Trophoblast cell (in vitro differentiated cells and primary cell): ENCODE measurements around the gene POLR3K.

Experiments
- DNase-seq, 2 donors: peaks; one replicate each; pipeline ENCODE4 v3.0.0-alpha.2; 2016
- H2AFZ ChIP-seq: 2 replicates; pipeline ENCODE4 v1.6.1; 2013; ENCODE audit warnings: low read length, moderate library complexity, mild to moderate bottlenecking; ENCODE audit not compliant: insufficient read depth, poor library complexity
- H2AK5ac ChIP-seq: 2 replicates; pipeline ENCODE4 v1.6.1; 2013; ENCODE audit warnings: mild to moderate bottlenecking, low read length
- H2BK120ac ChIP-seq: 2 replicates; pipeline ENCODE4 v1.6.1; 2013; ENCODE audit warnings: low read length, mild to moderate bottlenecking, moderate library complexity; ENCODE audit not compliant: insufficient read depth, poor library complexity
- H2BK12ac ChIP-seq: 2 replicates; pipeline ENCODE4 v1.6.1; 2013; ENCODE audit warnings: mild to moderate bottlenecking, low read length, moderate library complexity
- H2BK5ac ChIP-seq: 2 replicates; pipeline ENCODE4 v1.6.1; 2013; ENCODE audit warnings: low read length, low read depth, moderate library complexity, mild to moderate bottlenecking; ENCODE audit not compliant: poor library complexity
- H3K14ac ChIP-seq: 2 replicates; pipeline ENCODE4 v1.6.1; 2013; ENCODE audit warnings: mild to moderate bottlenecking, low read length
- H3K18ac ChIP-seq: 2 replicates; pipeline ENCODE4 v1.6.1; 2013; ENCODE audit warnings: mild to moderate bottlenecking, low read length
- H3K23ac ChIP-seq: 2 replicates; pipeline ENCODE4 v1.6.1; 2013; ENCODE audit warnings: low read length
- H3K27ac ChIP-seq: 2 replicates; pipeline ENCODE4 v1.5.1; 2013; ENCODE audit warnings: low read depth, mild to moderate bottlenecking, inconsistent platforms, low read length, moderate library complexity
- H3K27me3 ChIP-seq: 2 replicates; pipeline ENCODE4 v1.6.1; 2013; ENCODE audit warnings: inconsistent platforms, mild to moderate bottlenecking, low read length, moderate library complexity; ENCODE audit not compliant: insufficient read depth
- H3K36me3 ChIP-seq, 2 experiments: 1 replicate in 1 of 2; 2 replicates in 1 of 2; pipeline ENCODE4 v1.6.1; 2013; ENCODE audit warnings: low read length in 2 of 2, mild to moderate bottlenecking in 2 of 2, moderate library complexity in 1 of 2; ENCODE audit not compliant: insufficient read depth in 2 of 2, control insufficient read depth in 1 of 2
- H3K4ac ChIP-seq: 2 replicates; pipeline ENCODE4 v1.6.1; 2013; ENCODE audit warnings: low read depth, mild to moderate bottlenecking, low read length, moderate library complexity
- H3K4me1 ChIP-seq, 2 experiments: 1 replicate in 1 of 2; 2 replicates in 1 of 2; pipeline ENCODE4 v1.6.1; 2013; ENCODE audit warnings: low read length in 2 of 2, mild to moderate bottlenecking in 2 of 2, moderate library complexity in 1 of 2; ENCODE audit not compliant: insufficient read depth in 2 of 2, control insufficient read depth in 1 of 2
- H3K4me2 ChIP-seq: 2 replicates; pipeline ENCODE4 v1.6.1; 2013; ENCODE audit warnings: inconsistent platforms, mild to moderate bottlenecking, low read length, moderate library complexity
- H3K4me3 ChIP-seq: 2 replicates; pipeline ENCODE4 v1.5.1; 2013; ENCODE audit warnings: mild to moderate bottlenecking, low read depth, low read length, inconsistent platforms
- H3K79me1 ChIP-seq: one replicate; pipeline ENCODE4 v1.6.1; 2013; ENCODE audit warnings: low read length
- H3K79me2 ChIP-seq: 2 replicates; pipeline ENCODE4 v1.6.1; 2013; ENCODE audit warnings: low read length, mild to moderate bottlenecking; ENCODE audit not compliant: control insufficient read depth, insufficient read depth, poor library complexity
- H3K9ac ChIP-seq: 2 replicates; pipeline ENCODE4 v1.6.1; 2013; ENCODE audit warnings: mild to moderate bottlenecking, low read length
- H3K9me3 ChIP-seq: 2 replicates; pipeline ENCODE4 v1.6.1; 2013; ENCODE audit warnings: low read depth, mild to moderate bottlenecking, control low read depth, inconsistent platforms, low read length; ENCODE audit not compliant: insufficient read depth
- H4K12ac ChIP-seq: 2 replicates; pipeline ENCODE4 v1.6.1; 2013; ENCODE audit warnings: low read depth, mild to moderate bottlenecking, low read length, moderate library complexity
- H4K8ac ChIP-seq: 2 replicates; pipeline ENCODE4 v1.6.1; 2013; ENCODE audit warnings: low read depth, mild to moderate bottlenecking, low read length, moderate library complexity
- H4K91ac ChIP-seq: one replicate; pipeline ENCODE4 v1.6.1; 2013; ENCODE audit warnings: low read depth, mild to moderate bottlenecking, low read length, moderate library complexity
- WGBS: extraction: QIAGEN DNeasy Blood & Tissue Kit; methylation state at CpG from one replicate; pipeline ENCODE4 v1.1.7; 2013; ENCODE audit warnings: missing lambda C conversion rate; ENCODE audit not compliant: insufficient read length, insufficient coverage; ENCODE audit errors: extremely low coverage; 5-methylcytosine and 5-hydroxymethylcytosine counted together

POLR3K gene

GRCh38 chr16:71210-71539 lies 17.8 kb upstream of the POLR3K start:
- Histone ChIP-seq H4K8ac (peak overlapping the region; percentile 91), H2BK120ac (peak overlapping the region; percentile 84), H3K4me3 (peak overlapping the region; percentile 13), H4K12ac (peak overlapping the region; percentile 92), H2AFZ (no peak overlapping the region), H3K14ac (peak overlapping the region; percentile 76), H3K18ac (peak overlapping the region; percentile 91), H3K4ac (peak overlapping the region; percentile 82), H3K36me3 (peaks cover 3 to 4% of the 10 kb centered on the region in 2 experiments), H2AK5ac (peak overlapping the region; percentile 96), H3K27me3 (no peaks in the 10 kb centered on the region), H3K4me2 (peak overlapping the region; percentile 72), H3K79me1 (peaks cover 25% of the 10 kb centered on the region), H2BK5ac (peak overlapping the region; percentile 92), H3K9me3 (no peaks in the 10 kb centered on the region), H3K27ac (peak overlapping the region; percentile 95), H3K23ac (no peak overlapping the region), H2BK12ac (peak overlapping the region; percentile 78), H3K4me1 (peaks cover 37 to 42% of the 10 kb centered on the region in 2 experiments), H4K91ac (peak overlapping the region; percentile 95), H3K9ac (peak overlapping the region; percentile 21), H3K79me2 (peaks cover 18% of the 10 kb centered on the region)
- no CpG with 5 or more reads among the region's 5 CpGs for WGBS
- DNase-seq: no peak

- Histone ChIP-seq H2BK12ac (no peak overlapping the region), H3K79me1 (peaks cover 19% of the 10 kb centered on the region), H3K23ac (no peak overlapping the region), H3K9ac (no peak overlapping the region), H3K4me2 (no peak overlapping the region), H2BK5ac (no peak overlapping the region), H3K27ac (no peak overlapping the region), H3K9me3 (peaks cover 2% of the 10 kb centered on the region), H3K4me3 (no peak overlapping the region), H3K18ac (no peak overlapping the region), H3K14ac (no peak overlapping the region), H3K4me1 (peaks cover 30 to 34% of the 10 kb centered on the region in 2 experiments), H4K91ac (no peak overlapping the region), H3K79me2 (peaks cover 18% of the 10 kb centered on the region), H3K27me3 (no peaks in the 10 kb centered on the region), H2AK5ac (no peak overlapping the region), H2AFZ (no peak overlapping the region), H4K8ac (no peak overlapping the region), H4K12ac (no peak overlapping the region), H2BK120ac (no peak overlapping the region), H3K4ac (peak overlapping the region; percentile 19), H3K36me3 (peaks cover 12 to 13% of the 10 kb centered on the region in 2 experiments)
- DNase-seq: no peak
- WGBS: no CpG with 5 or more reads among the region's 8 CpGs
Observed at GRCh38 chr16:69181-69580, 15.8 kb upstream of the POLR3K start.

DNA sequence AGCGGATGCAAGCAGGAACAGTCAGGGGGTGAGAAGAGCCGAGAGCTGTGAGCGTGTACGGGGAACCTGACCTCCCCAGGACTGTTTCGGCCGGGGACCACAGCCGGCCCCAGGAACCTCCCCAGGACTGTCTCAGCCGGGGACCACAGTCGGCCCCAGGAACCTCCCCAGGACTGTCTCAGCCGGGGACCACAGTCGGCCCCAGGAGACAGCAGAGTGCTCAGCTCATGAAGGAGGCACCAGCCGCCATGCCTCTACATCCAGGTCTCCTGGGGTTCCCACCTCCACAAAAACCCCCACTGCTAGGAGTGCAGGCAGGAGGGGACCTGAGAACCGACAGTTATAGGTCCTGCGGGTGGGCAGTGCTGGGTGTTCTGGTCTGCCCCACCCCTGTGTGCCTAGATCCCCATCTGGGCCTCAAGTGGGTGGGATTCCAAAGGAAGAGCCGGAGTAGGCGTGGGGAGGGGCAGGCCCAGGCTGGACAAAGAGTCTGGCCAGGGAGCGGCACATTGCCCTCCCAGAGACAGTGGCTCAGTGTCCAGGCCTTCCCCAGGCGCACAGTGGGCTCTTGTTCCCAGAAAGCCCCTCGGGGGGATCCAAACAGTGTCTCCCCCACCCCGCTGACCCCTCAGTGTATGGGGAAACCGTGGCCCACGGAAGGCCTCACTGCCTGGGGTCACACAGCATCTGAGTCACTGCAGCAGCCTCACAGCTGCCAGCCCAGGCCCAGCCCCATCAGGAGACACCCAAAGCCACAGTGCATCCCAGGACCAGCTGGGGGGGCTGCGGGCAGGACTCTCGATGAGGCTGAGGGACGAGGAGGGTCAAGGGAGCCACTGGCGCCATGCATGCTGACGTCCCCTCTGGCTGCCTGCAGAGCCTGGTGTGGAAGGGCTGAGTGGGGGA lies 14.7 kb upstream of the POLR3K start:
- H3K79me1 ChIP-seq: peaks cover 19% of the 10 kb centered on the region
- peaks cover 18% of the 10 kb centered on the region for H3K79me2 ChIP-seq
- no peak overlapping the region for H2BK5ac ChIP-seq
- H3K4me1 ChIP-seq: peaks cover 30% of the 10 kb centered on the region in 2 experiments
- H2BK12ac ChIP-seq: no peak overlapping the region
- H3K27me3 ChIP-seq: no peaks in the 10 kb centered on the region
- H3K27ac ChIP-seq: no peak overlapping the region
- peaks cover 23% of the 10 kb centered on the region in 2 experiments for H3K36me3 ChIP-seq
- DNase-seq: no peak
- no peak overlapping the region for H3K4me3 ChIP-seq
- no peak overlapping the region for H3K4me2 ChIP-seq
- no peak overlapping the region for H2AK5ac ChIP-seq
- H3K4ac ChIP-seq: peak overlapping the region; percentile 8
- no peak overlapping the region for H4K91ac ChIP-seq
- no CpG with 5 or more reads among the region's 27 CpGs for WGBS
- H3K9ac ChIP-seq: no peak overlapping the region
- H3K18ac ChIP-seq: peak overlapping the region; percentile 30
- no peak overlapping the region for H3K23ac ChIP-seq
- no peak overlapping the region for H3K14ac ChIP-seq
- H3K9me3 ChIP-seq: peaks cover 2% of the 10 kb centered on the region
- H2BK120ac ChIP-seq: no peak overlapping the region
- H4K12ac ChIP-seq: peak overlapping the region; percentile 5
- no peak overlapping the region for H2AFZ ChIP-seq
- no peak overlapping the region for H4K8ac ChIP-seq

DNA sequence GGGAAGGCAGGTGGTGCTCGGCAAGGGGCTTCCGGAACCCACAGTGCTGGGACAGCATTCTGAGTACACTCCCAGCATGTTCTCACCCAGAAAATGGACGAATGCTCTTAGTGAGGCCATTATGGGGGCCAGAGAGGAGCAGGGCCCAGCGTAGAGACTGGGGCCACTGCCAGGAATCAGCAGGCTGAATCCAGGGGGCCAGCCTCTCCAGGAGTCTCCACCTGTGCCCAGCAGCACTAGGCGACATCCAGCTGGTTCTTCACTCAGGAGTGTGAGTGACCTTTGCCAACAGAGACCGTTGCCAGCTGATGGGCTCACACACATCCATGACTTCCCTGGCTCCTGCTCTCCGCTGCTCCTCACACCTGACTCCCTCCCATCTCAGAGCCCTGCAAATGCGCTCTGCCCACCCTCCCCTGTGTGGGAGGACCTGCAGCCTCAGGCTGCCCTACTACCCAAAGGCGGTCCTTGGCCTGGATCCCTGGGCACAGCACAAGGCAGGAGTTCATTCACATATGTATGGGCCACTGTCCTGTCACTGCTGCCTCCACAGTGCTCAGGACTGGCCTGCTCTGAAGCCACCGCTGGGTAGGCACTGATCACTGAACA lies 13.9 kb upstream of the POLR3K start:
- Histone ChIP-seq H3K23ac (no peak overlapping the region), H3K9ac (no peak overlapping the region), H3K79me1 (peaks cover 14% of the 10 kb centered on the region), H3K4me2 (no peak overlapping the region), H3K4me1 (peaks cover 24 to 26% of the 10 kb centered on the region in 2 experiments), H3K9me3 (peaks cover 2% of the 10 kb centered on the region), H2AK5ac (no peak overlapping the region), H3K79me2 (peaks cover 18% of the 10 kb centered on the region), H3K18ac (no peak overlapping the region), H2AFZ (no peak overlapping the region), H2BK5ac (no peak overlapping the region), H3K4ac (no peak overlapping the region), H4K12ac (no peak overlapping the region), H3K27me3 (no peaks in the 10 kb centered on the region), H4K8ac (no peak overlapping the region), H3K14ac (no peak overlapping the region), H4K91ac (no peak overlapping the region), H2BK12ac (no peak overlapping the region), H3K36me3 (peaks cover 31 to 32% of the 10 kb centered on the region in 2 experiments), H3K27ac (no peak overlapping the region), H3K4me3 (no peak overlapping the region), H2BK120ac (no peak overlapping the region)
- no peak for DNase-seq
- WGBS: no CpG with 5 or more reads among the region's 10 CpGs
